HepG2 (cell line): Measurements from ENCODE around the gene ATOH8. TPM values are rescaled to one million over a fixed set of nuclear protein-coding genes. Genes with fewer than 3 reads are reported as not detected.

Experiments used
- ATAC-seq: fragments of 200-7000 bp; cut with Tn5 transposase; 3 replicates; pipeline ENCODE4 v1.9.1; 2020; ENCODE audit warnings: mild to moderate bottlenecking, moderate library complexity
- BruUV-seq: library from RNA; stranded (reverse); fragments of 400-500 nt; replicated peaks from 2 replicates; lab custom pipeline; 2021; lab: Mats Ljungman, UMichigan
- CTCF ChIA-PET: fragments of 300-600 bp; formaldehyde crosslinking; extraction: SDS; loops from one replicate; lab custom pipeline; 2021; ENCODE audit warnings: low total read pairs, inconsistent platforms, low intra/inter-chr PET ratio; lab: Yijun Ruan, JAX
- POLR2A ChIA-PET: fragments of 350-600 bp; sonication (Branson Sonifier 250); formaldehyde crosslinking; loops from one replicate; lab custom pipeline; 2020; ENCODE audit warnings: antibody characterized with exemption, inconsistent platforms; lab: Yijun Ruan, JAX
- DNase-seq: peaks from one replicate; pipeline ENCODE4 v3.0.0-alpha.2; 2015; ENCODE audit warnings: low spot score
- FAIRE-seq: peaks from 3 replicates; lab custom pipeline; 2011; peaks lifted over from hg19 to GRCh38; lab: Jason Lieb, UNC
- H2AFZ ChIP-seq: one replicate; pipeline ENCODE4 v1.6.1; 2011; ENCODE audit warnings: low read length, inconsistent platforms
- H3K27ac ChIP-seq: fragments of 300-600 bp; 3 replicates; pipeline ENCODE4 v1.8.0; 2011; ENCODE audit warnings: mixed run types, mild to moderate bottlenecking, mixed read lengths, low read length, inconsistent platforms; ENCODE audit not compliant: insufficient read depth; ENCODE audit errors: extremely low read length
- H3K27me3 ChIP-seq, 2 experiments: fragments of 200-600 bp in 1 of 2; 2 replicates in 1 of 2; 3 replicates in 1 of 2; pipeline versions ENCODE4 v1.6.0 to v1.8.0; 2011; ENCODE audit warnings: low read length in 2 of 2, mild to moderate bottlenecking in 2 of 2, moderate library complexity in 2 of 2, inconsistent platforms in 1 of 2; ENCODE audit not compliant: insufficient read depth in 2 of 2, control insufficient read depth in 1 of 2
- H3K36me3 ChIP-seq, 2 experiments: fragments of 200-600 bp in 1 of 2; replicated peaks in 1 of 2; 2 replicates in 1 of 2; 3 replicates in 1 of 2; pipeline versions ENCODE4 v1.5.1 to v1.8.0; 2011; ENCODE audit warnings: low read length in 2 of 2, inconsistent platforms in 1 of 2; ENCODE audit not compliant: insufficient read depth in 2 of 2, control insufficient read depth in 1 of 2
- H3K4me1 ChIP-seq: 2 replicates; pipeline ENCODE4 v1.5.1; 2012; ENCODE audit warnings: low read length, inconsistent platforms; ENCODE audit not compliant: insufficient read depth
- H3K4me2 ChIP-seq: 2 replicates; pipeline ENCODE4 v1.6.0; 2011; ENCODE audit warnings: low read depth, low read length, inconsistent platforms
- H3K4me3 ChIP-seq, 3 experiments: fragments of 200-600 bp in 1 of 3; sonication (generic), shearing (Covaris generic) in 1 of 3; replicated peaks in 1 of 3; 2 replicates each; pipeline ENCODE4 v1.5.1; 2011 to 2016; ENCODE audit warnings: low read length in 3 of 3, inconsistent platforms in 2 of 3, low read depth in 2 of 3, mild to moderate bottlenecking in 2 of 3, control low read depth in 1 of 3, mixed read lengths in 1 of 3; ENCODE audit not compliant: insufficient read depth in 1 of 3
- H3K79me2 ChIP-seq: one replicate; pipeline ENCODE4 v1.6.1; 2011; ENCODE audit warnings: low read length, inconsistent platforms; ENCODE audit not compliant: insufficient read depth
- H3K9ac ChIP-seq: 2 replicates; pipeline ENCODE4 v1.6.0; 2011; ENCODE audit warnings: mild to moderate bottlenecking, low read depth, low read length, inconsistent platforms; ENCODE audit not compliant: insufficient read depth
- H3K9me3 ChIP-seq: 2 replicates; pipeline ENCODE4 v1.5.1; 2012; ENCODE audit warnings: mild to moderate bottlenecking, low read length
- H4K20me1 ChIP-seq: 2 replicates; pipeline ENCODE4 v1.6.0; 2011; ENCODE audit warnings: inconsistent platforms, mild to moderate bottlenecking, low read length, moderate library complexity; ENCODE audit not compliant: insufficient read depth
- AKNA ChIP-seq: sonication (generic); formaldehyde crosslinking; IDR thresholded peaks from 2 replicates; pipeline ENCODE4 v1.4.0; 2020; ENCODE audit warnings: missing genetic modification reagents, borderline replicate concordance
- EZH2 ChIP-seq: conservative IDR thresholded peaks from 2 replicates; pipeline ENCODE4 v1.6.1; 2012; ENCODE audit warnings: mild to moderate bottlenecking, low read depth, low read length, moderate library complexity
- FOXC1 ChIP-seq: sonication (generic); formaldehyde crosslinking; IDR thresholded peaks from 2 replicates; pipeline ENCODE4 v1.8.0; 2022; ENCODE audit warnings: mild to moderate bottlenecking, missing genetic modification reagents, borderline replicate concordance
- HDAC1 ChIP-seq: sonication (generic); formaldehyde crosslinking; IDR thresholded peaks from 2 replicates; pipeline ENCODE4 v1.5.1; 2020; ENCODE audit warnings: mild to moderate bottlenecking, missing genetic modification reagents
- JDP2 ChIP-seq: sonication (generic); formaldehyde crosslinking; IDR thresholded peaks from 2 replicates; pipeline ENCODE4 v1.8.1; 2022; ENCODE audit warnings: missing genetic modification reagents, borderline replicate concordance
- MED1 ChIP-seq: sonication (generic); formaldehyde crosslinking; IDR thresholded peaks from 2 replicates; pipeline ENCODE4 v1.4.0; 2020; ENCODE audit warnings: missing genetic modification reagents
- ZNF687 ChIP-seq: sonication (generic); formaldehyde crosslinking; IDR thresholded peaks from 2 replicates; pipeline ENCODE4 v1.5.1; 2020; ENCODE audit warnings: mild to moderate bottlenecking, missing genetic modification reagents, moderate library complexity
- ZNF784 ChIP-seq: sonication (generic); formaldehyde crosslinking; IDR thresholded peaks from 2 replicates; pipeline ENCODE4 v1.5.1; 2020; ENCODE audit warnings: missing genetic modification reagents, mild to moderate bottlenecking, borderline replicate concordance
- ZNF800 ChIP-seq: sonication (generic); formaldehyde crosslinking; IDR thresholded peaks from 2 replicates; pipeline ENCODE4 v1.4.0; 2020; ENCODE audit warnings: missing genetic modification reagents
- WGBS: methylation state at CpG from one replicate; pipeline ENCODE4 v1.1.6; 2017; ENCODE audit warnings: low lambda C conversion rate; 5-methylcytosine and 5-hydroxymethylcytosine counted together
- in situ Hi-C: cut with HindIII; loops from 2 replicates; pipeline ENCODE4 v1.10.0; 2017; ENCODE audit warnings: low pct_unique_long_range_greater_than_20kb; ENCODE audit not compliant: extremely low pct_ligation_motif_present
- intact Hi-C: fragments of 100-400 bp; cut with micrococcal nuclease; formaldehyde crosslinking; loops from one replicate; pipeline ENCODE4 v1.10.0; 2022; ENCODE audit not compliant: unreplicated experiment
- polyA plus RNA-seq, 8 experiments: library from polyadenylated mRNA; depleted of rRNA in 3 of 8; stranded (reverse) in 7 of 8; unstranded in 1 of 8; fragments of >200 nt; fragmentation: Illumina TruSeq in 4 of 8; extraction: Trizol in 4 of 8; gene quantifications; 2 replicates each; pipeline versions ENCODE4 v1.2.1 to v1.2.3, GENCODE V29; 2011 to 2016; ENCODE audit warnings: low read depth in 4 of 8, missing spikeins in 1 of 8, mixed read lengths in 1 of 8; ENCODE audit not compliant: insufficient read depth in 1 of 8
- total RNA-seq, 5 experiments: library from RNA; depleted of rRNA; stranded (reverse); fragments of >200 nt; fragmentation: Illumina TruSeq; extraction: Trizol; gene quantifications; 2 replicates each; pipeline ENCODE4 v1.2.3, GENCODE V29; 2016; ENCODE audit warnings: low read depth in 1 of 5

Gene ATOH8
- total and polyA plus RNA-seq, 2 of the 13 experiments (the other 11 are each of a cell fraction or from before 2014, with no cell fraction given) = 0.13 to 0.61 TPM

GRCh38 chr2:85754313-85755095 lies 713 bp downstream of the ATOH8 start:
- Histone ChIP-seq H3K36me3 (no peaks in the 10 kb centered on the region), H2AFZ (no peak overlapping the region), H3K27ac (no peak overlapping the region), H3K27me3 (peaks cover 10 to 51% of the 10 kb centered on the region in 2 experiments; a peak in 4 of 5 replicates), H3K79me2 (no peaks in the 10 kb centered on the region), H3K4me2 (peak overlapping the region; percentile 82), H3K9ac (peak overlapping the region; percentile 4; the same call in 1 of the 2 replicates), H3K4me1 (peaks cover 60% of the 10 kb centered on the region), H3K4me3 (peak overlapping the region; percentile 58 to 67 (median 58); a peak in 5 of 6 replicates), H4K20me1 (no peaks in the 10 kb centered on the region), H3K9me3 (no peaks in the 10 kb centered on the region)
- WGBS = 2% methylated on average over 32 of the region's 93 CpGs
- ChIA-PET CTCF (interaction anchor here (1.0 to 1.1 kb wide), 2 partner anchors 50 to 60 kb away, joined by 3 read pairs; no protein-coding TSS in a partner anchor), POLR2A (interaction anchor here (0.6 to 1.6 kb wide), 3 partner anchors 12 to 123 kb away, joined by 3 to 7 read pairs (median 4); no protein-coding TSS in a partner anchor)
- no TSS peak for BruUV-seq
- DNase-seq = peak; percentile 77
- in situ Hi-C loops (loop anchor here (5.0 kb wide), 1 partner anchor 58 kb away; no protein-coding TSS in a partner anchor), intact Hi-C loops (no loop called here)
- ATAC-seq = peak; percentile 55
- FAIRE-seq = no peak
- TF ChIP-seq JDP2 (CRISPR knock-in tag) (no peak), ZNF784 (CRISPR knock-in tag) (peak; percentile 24; the same call in 1 of the 2 replicates), EZH2 (0 out of 2 replicates have a peak, but pooled peaks have one; percentile 22), MED1 (CRISPR knock-in tag) (no peak), AKNA (CRISPR knock-in tag) (0 out of 2 replicates have a peak, but pooled peaks have one; percentile 72), HDAC1 (peak; percentile 44; the same call in 1 of the 2 replicates), ZNF687 (peak; percentile 32), ZNF800 (CRISPR knock-in tag) (peak; percentile 100), FOXC1 (no peak)
